Prostate gland (tissue), 2 donors: ENCODE results near the gene FAM193A. TPM values are rescaled to one million over a fixed set of nuclear protein-coding genes. Genes with fewer than 3 reads are reported as not detected.

ENCODE experiments used
- DNase-seq: peaks from one replicate; pipeline ENCODE4 v3.0.0-alpha.2; 2019; ENCODE audit warnings: low spot score
- H3K27ac ChIP-seq, 2 donors: fragments of 200-600 bp; sonication (generic); 2 replicates each; pipeline ENCODE4 v1.5.1; 2017 to 2019
- H3K27me3 ChIP-seq: fragments of 200-600 bp; sonication (generic); replicated peaks from 2 replicates; pipeline ENCODE4 v1.5.1; 2019; ENCODE audit not compliant: insufficient read depth
- H3K36me3 ChIP-seq, 2 donors: fragments of 200-600 bp; sonication (generic); 1 replicate in 1 of 2; 2 replicates in 1 of 2; pipeline versions ENCODE4 v1.5.1 to v1.8.1; 2017 to 2019
- H3K4me1 ChIP-seq: fragments of 200-600 bp; sonication (generic); replicated peaks from 2 replicates; pipeline ENCODE4 v1.5.1; 2019
- H3K4me3 ChIP-seq, 2 donors: fragments of 200-600 bp; sonication (generic); 2 replicates each; pipeline ENCODE4 v1.5.1; 2017 to 2019
- H3K9me3 ChIP-seq: fragments of 200-600 bp; sonication (generic); 2 replicates; pipeline ENCODE4 v1.5.1; 2017
- POLR2A ChIP-seq: fragments of 450-650 bp; IDR thresholded peaks from one replicate; pipeline ENCODE4 v1.6.1; 2016; ENCODE audit warnings: antibody characterized with exemption, mild to moderate bottlenecking
- POLR2AphosphoS5 ChIP-seq: sonication (generic); formaldehyde crosslinking; IDR thresholded peaks from one replicate; pipeline ENCODE4 v1.6.1; 2017; ENCODE audit warnings: antibody characterized with exemption
- WGBS: methylation state at CpG from one replicate; pipeline ENCODE4 v1.1.5; 2018; 5-methylcytosine and 5-hydroxymethylcytosine counted together
- intact Hi-C: fragments of 100-400 bp; cut with DNase I; formaldehyde crosslinking; loops from one replicate; pipeline ENCODE4 v1.14.2; 2022
- total RNA-seq, 2 donors: library from RNA; depleted of rRNA; stranded (reverse); fragments of >200 nt; gene quantifications; one replicate each; pipeline ENCODE4 v1.1.0, GENCODE V29; 2016
- TF ChIP-seq, protein P1 (sequence below), 4 experiments: fragments of 200-600 bp in 2 of 4; fragments of 450-650 bp in 2 of 4; sonication (generic) in 2 of 4; IDR thresholded peaks; 1 replicate in 3 of 4; 2 replicates in 1 of 4; pipeline ENCODE4 v1.5.1; 2016 to 2019; ENCODE audit warnings: antibody characterized with exemption in 4 of 4, mild to moderate bottlenecking in 2 of 4, moderate library complexity in 2 of 4

Gene FAM193A
- total RNA-seq, 2 donors from 2014 or later: 24.1 to 53.1 TPM

DNA sequence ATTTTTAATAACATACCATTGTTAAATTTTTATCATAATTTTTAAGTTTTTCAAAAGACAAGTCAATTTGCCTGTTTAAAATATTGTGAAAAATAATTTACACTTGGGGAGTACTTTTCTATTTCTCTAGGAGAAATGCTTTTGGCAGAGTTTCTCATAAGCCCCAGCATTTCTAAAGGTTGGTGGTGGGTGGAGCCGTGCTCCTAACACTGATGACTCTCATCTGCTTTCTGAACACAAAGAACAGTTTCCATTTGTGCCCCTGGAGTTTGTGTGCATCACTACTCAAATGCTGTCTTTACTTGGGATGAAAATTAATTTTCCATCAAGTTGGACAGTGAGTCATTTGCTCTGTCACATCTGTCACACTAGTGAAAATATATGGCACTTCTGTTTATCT lies 162.1 kb downstream of the FAM193A start:
- H3K27ac ChIP-seq: no peak overlapping the region
- intact Hi-C loops: no loop called here
- DNase-seq: no peak
- no peaks in the 10 kb centered on the region for H3K9me3 ChIP-seq
- H3K27me3 ChIP-seq: no peaks in the 10 kb centered on the region
- TF ChIP-seq POLR2A (no peak), POLR2AphosphoS5 (no peak)
- TF ChIP-seq, protein P1, sequence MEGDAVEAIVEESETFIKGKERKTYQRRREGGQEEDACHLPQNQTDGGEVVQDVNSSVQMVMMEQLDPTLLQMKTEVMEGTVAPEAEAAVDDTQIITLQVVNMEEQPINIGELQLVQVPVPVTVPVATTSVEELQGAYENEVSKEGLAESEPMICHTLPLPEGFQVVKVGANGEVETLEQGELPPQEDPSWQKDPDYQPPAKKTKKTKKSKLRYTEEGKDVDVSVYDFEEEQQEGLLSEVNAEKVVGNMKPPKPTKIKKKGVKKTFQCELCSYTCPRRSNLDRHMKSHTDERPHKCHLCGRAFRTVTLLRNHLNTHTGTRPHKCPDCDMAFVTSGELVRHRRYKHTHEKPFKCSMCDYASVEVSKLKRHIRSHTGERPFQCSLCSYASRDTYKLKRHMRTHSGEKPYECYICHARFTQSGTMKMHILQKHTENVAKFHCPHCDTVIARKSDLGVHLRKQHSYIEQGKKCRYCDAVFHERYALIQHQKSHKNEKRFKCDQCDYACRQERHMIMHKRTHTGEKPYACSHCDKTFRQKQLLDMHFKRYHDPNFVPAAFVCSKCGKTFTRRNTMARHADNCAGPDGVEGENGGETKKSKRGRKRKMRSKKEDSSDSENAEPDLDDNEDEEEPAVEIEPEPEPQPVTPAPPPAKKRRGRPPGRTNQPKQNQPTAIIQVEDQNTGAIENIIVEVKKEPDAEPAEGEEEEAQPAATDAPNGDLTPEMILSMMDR (IDR thresholded peaks at IDR 0.05): no peak
- no peaks in the 10 kb centered on the region for H3K4me1 ChIP-seq
- no peak overlapping the region for H3K4me3 ChIP-seq
- WGBS: 71% methylated on average over 1 of the region's 1 CpG
- H3K36me3 ChIP-seq: peaks cover 19 to 31% of the 10 kb centered on the region in 2 donors

DNA sequence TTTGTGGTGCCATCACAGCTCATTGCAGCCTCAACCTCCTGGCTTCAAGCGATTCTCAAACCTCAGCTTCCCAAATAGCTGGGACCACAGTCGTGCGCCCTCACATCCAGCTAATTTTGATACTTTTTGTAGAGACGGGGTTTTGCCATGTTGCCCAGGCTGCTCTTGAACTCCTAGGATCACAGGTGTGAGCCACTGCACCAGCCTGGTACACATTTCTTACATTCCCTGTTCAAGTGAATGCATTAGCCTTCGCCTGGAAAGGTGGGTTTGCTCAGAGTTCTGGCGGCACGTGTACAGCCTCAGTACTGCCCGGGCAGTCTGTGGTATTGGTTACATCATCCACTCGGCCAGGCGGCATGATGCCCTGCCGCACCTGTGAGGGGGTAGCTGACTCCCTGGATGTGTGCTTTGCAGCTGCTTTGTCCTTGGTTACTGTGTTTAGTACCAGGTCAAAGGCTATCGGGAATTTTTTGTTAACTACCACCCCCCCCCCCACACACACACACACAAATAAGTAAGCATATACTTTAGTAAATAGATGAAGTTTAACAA lies 162.6 kb downstream of the FAM193A start:
- H3K36me3 ChIP-seq: peaks cover 16 to 36% of the 10 kb centered on the region in 2 donors
- 90% methylated on average over 12 of the region's 12 CpGs for WGBS

DNA sequence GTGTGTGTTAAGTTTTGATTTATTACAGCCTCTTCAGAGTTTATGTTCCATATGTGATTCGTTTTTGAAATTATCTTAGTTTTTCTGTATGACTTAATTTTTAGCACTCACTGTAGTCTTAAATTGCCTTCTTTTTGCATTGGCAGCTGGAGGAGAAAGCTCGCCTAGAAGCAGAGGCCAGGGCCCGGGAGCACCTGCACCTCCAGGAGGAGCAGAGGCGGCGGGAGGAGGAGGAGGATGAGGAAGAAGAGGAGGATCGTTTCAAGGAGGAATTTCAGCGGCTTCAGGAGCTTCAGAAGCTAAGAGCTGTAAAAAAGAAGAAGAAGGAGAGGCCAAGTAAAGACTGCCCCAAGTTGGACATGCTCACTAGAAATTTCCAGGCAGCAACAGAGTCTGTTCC lies 163.1 kb downstream of the FAM193A start:
- intact Hi-C loops: no loop called here
- no peak for DNase-seq
- Histone ChIP-seq H3K27me3 (no peaks in the 10 kb centered on the region), H3K4me3 (no peak overlapping the region), H3K9me3 (no peaks in the 10 kb centered on the region), H3K36me3 (peaks cover 16 to 35% of the 10 kb centered on the region in 2 donors), H3K27ac (no peak overlapping the region), H3K4me1 (no peaks in the 10 kb centered on the region)
- TF ChIP-seq, protein P1 (IDR thresholded peaks at IDR 0.05): no peak
- no peak for TF ChIP-seq POLR2AphosphoS5
- TF ChIP-seq POLR2A: no peak
- WGBS: 87% methylated on average over 7 of the region's 7 CpGs

More for the DNA sequence above, 162.6 kb downstream of the FAM193A start:
- TF ChIP-seq, protein P1 (IDR thresholded peaks at IDR 0.05): no peak
- no peak for TF ChIP-seq POLR2A
- no peak for TF ChIP-seq POLR2AphosphoS5
- no peaks in the 10 kb centered on the region for H3K27me3 ChIP-seq
- H3K9me3 ChIP-seq: no peaks in the 10 kb centered on the region
- H3K27ac ChIP-seq: no peak overlapping the region
- no peaks in the 10 kb centered on the region for H3K4me1 ChIP-seq
- no peak overlapping the region for H3K4me3 ChIP-seq
- no peak for DNase-seq
- intact Hi-C loops: no loop called here

DNA sequence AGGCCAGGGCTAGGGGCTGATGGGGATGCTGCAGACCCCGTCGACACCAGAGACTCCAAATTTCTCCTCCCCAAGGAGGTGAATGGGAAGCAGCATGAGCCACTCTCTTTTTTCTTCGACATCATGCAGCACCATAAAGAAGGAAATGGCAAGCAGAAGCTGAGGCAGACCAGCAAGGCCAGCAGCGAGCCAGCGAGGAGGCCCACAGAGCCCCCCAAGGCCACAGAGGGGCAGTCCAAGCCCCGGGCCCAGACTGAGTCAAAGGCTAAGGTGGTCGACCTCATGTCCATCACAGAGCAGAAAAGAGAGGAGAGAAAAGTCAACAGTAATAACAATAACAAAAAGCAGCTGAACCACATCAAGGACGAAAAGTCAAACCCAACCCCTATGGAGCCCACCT lies 163.6 kb downstream of the FAM193A start:
- Histone ChIP-seq H3K4me3 (no peak overlapping the region), H3K36me3 (peaks cover 16 to 30% of the 10 kb centered on the region in 2 donors), H3K4me1 (no peaks in the 10 kb centered on the region), H3K27ac (no peak overlapping the region), H3K27me3 (no peaks in the 10 kb centered on the region), H3K9me3 (no peaks in the 10 kb centered on the region)
- TF ChIP-seq, protein P1 (IDR thresholded peaks at IDR 0.05): no peak
- no peak for TF ChIP-seq POLR2AphosphoS5
- TF ChIP-seq POLR2A: no peak
- no peak for DNase-seq
- intact Hi-C loops: no loop called here
- 86% methylated on average over 8 of the region's 8 CpGs for WGBS

GRCh38 chr4:2702361-2702760 lies 165.9 kb downstream of the FAM193A start:
- intact Hi-C loops: no loop called here
- no peak for DNase-seq
- Histone ChIP-seq H3K4me1 (no peaks in the 10 kb centered on the region), H3K27ac (no peak overlapping the region), H3K36me3 (peaks cover 16 to 17% of the 10 kb centered on the region in 2 donors), H3K27me3 (no peaks in the 10 kb centered on the region), H3K4me3 (no peak overlapping the region), H3K9me3 (no peaks in the 10 kb centered on the region)
- 98% methylated on average over 8 of the region's 8 CpGs for WGBS
- TF ChIP-seq POLR2A (no peak), POLR2AphosphoS5 (no peak)
- TF ChIP-seq, protein P1 (IDR thresholded peaks at IDR 0.05): no peak
